SK-N-SH (cell line): ENCODE data around the gene CCDC69.

Experiments used
- CTCF ChIP-seq: fragments of 200-600 bp; sonication (generic); IDR thresholded peaks from 2 replicates; pipeline ENCODE4 v1.6.1; 2017; ENCODE audit warnings: antibody characterized with exemption, mild to moderate bottlenecking, moderate library complexity
- EP300 ChIP-seq, 2 experiments: IDR thresholded peaks; 2 replicates each; pipeline versions ENCODE4 v1.4.0 to v1.6.1; 2012; ENCODE audit warnings: borderline replicate concordance in 1 of 2, low read depth in 1 of 2, low read length in 1 of 2
- EZH2phosphoT487 ChIP-seq: fragments of 200-600 bp; sonication (generic); IDR thresholded peaks from 2 replicates; pipeline ENCODE4 v1.6.1; 2017; ENCODE audit warnings: low read depth, mixed run types, mild to moderate bottlenecking, antibody characterized with exemption, moderate library complexity, borderline replicate concordance
- GABPA ChIP-seq: IDR thresholded peaks from 2 replicates; pipeline ENCODE4 v1.4.0; 2012; ENCODE audit warnings: low read depth, mild to moderate bottlenecking
- JUND ChIP-seq: IDR thresholded peaks from 2 replicates; pipeline ENCODE4 v1.4.0; 2012
- NRF1 ChIP-seq: IDR thresholded peaks from 2 replicates; pipeline ENCODE4 v1.6.1; 2012; ENCODE audit warnings: low read depth, mild to moderate bottlenecking, low read length
- SMC3 ChIP-seq: IDR thresholded peaks from 2 replicates; pipeline ENCODE4 v1.6.1; 2012; ENCODE audit warnings: low read depth, low read length, improper control_type of control experiment
- TEAD4 ChIP-seq: IDR thresholded peaks from 2 replicates; pipeline ENCODE4 v1.4.0; 2012; ENCODE audit warnings: mild to moderate bottlenecking, borderline replicate concordance; ENCODE audit not compliant: insufficient read depth

- no peak for TF ChIP-seq EZH2phosphoT487
- TF ChIP-seq CTCF: no peak
- TF ChIP-seq TEAD4: no peak
- no peak for TF ChIP-seq SMC3
- no peak for TF ChIP-seq EP300 (IDR thresholded peaks at IDR 0.05; ENCODE audit: borderline replicate concordance in 1 of 2, low read depth in 1 of 2, low read length in 1 of 2)
- TF ChIP-seq NRF1: no peak
- TF ChIP-seq GABPA: no peak
- no peak for TF ChIP-seq JUND
Observed at GRCh38 chr5:151139646-151140045, 84.2 kb downstream of the CCDC69 start.
